Fibroblast of lung (primary cell): ENCODE results near the gene TMEM119. TPM values are rescaled to one million over a fixed set of nuclear protein-coding genes. Genes with fewer than 3 reads are reported as not detected.

Experiments
- DNase-seq, 2 donors: peaks; one replicate each; pipeline versions ENCODE4 v3.0.0 to v3.0.0-alpha.2; 2010; ENCODE audit warnings: low read depth in 2 of 2
- H2AFZ ChIP-seq: 2 replicates; pipeline ENCODE4 v1.5.1; 2012; ENCODE audit warnings: low read length, control low read depth, inconsistent platforms
- H3K27ac ChIP-seq: 2 replicates; pipeline ENCODE4 v1.5.1; 2011; ENCODE audit warnings: low read length, control low read depth; ENCODE audit not compliant: insufficient read depth
- H3K27me3 ChIP-seq: 2 replicates; pipeline ENCODE4 v1.5.1; 2011; ENCODE audit warnings: mild to moderate bottlenecking, low read length; ENCODE audit not compliant: control insufficient read depth, insufficient read depth
- H3K36me3 ChIP-seq: 2 replicates; pipeline ENCODE4 v1.5.1; 2011; ENCODE audit warnings: low read length; ENCODE audit not compliant: control insufficient read depth, insufficient read depth
- H3K4me1 ChIP-seq: 2 replicates; pipeline ENCODE4 v1.5.1; 2011; ENCODE audit warnings: low read length; ENCODE audit not compliant: control insufficient read depth, insufficient read depth; ENCODE audit errors: extremely low read depth
- H3K4me2 ChIP-seq: 2 replicates; pipeline ENCODE4 v1.5.1; 2011; ENCODE audit warnings: low read length, control low read depth; ENCODE audit not compliant: insufficient read depth; ENCODE audit errors: extremely low read depth
- H3K4me3 ChIP-seq, 4 experiments: fragments of 200-600 bp in 1 of 4; sonication (generic) in 1 of 4; replicated peaks in 1 of 4; 2 replicates each; pipeline ENCODE4 v1.5.1; 2011 to 2016; ENCODE audit warnings: low read length in 4 of 4, low read depth in 3 of 4, mild to moderate bottlenecking in 3 of 4, control low read depth in 2 of 4, inconsistent platforms in 1 of 4, mixed read lengths in 1 of 4; ENCODE audit not compliant: insufficient read depth in 1 of 4; ENCODE audit errors: control extremely low read depth in 1 of 4
- H3K79me2 ChIP-seq: 2 replicates; pipeline ENCODE4 v1.5.1; 2012; ENCODE audit warnings: mild to moderate bottlenecking, low read length, inconsistent platforms; ENCODE audit not compliant: control insufficient read depth, insufficient read depth
- H3K9ac ChIP-seq: 2 replicates; pipeline ENCODE4 v1.5.1; 2011; ENCODE audit warnings: mild to moderate bottlenecking, low read length, control low read depth; ENCODE audit not compliant: insufficient read depth
- H3K9me3 ChIP-seq: 2 replicates; pipeline ENCODE4 v1.5.1; 2012; ENCODE audit warnings: low read depth, low read length; ENCODE audit not compliant: control insufficient read depth, insufficient read depth
- H4K20me1 ChIP-seq: 2 replicates; pipeline ENCODE4 v1.5.1; 2011; ENCODE audit warnings: low read length; ENCODE audit not compliant: control insufficient read depth, insufficient read depth; ENCODE audit errors: extremely low read depth
- EZH2 ChIP-seq: IDR thresholded peaks from 2 replicates; pipeline ENCODE4 v1.5.1; 2012; ENCODE audit warnings: low read length, control low read depth, mild to moderate bottlenecking; ENCODE audit errors: missing control alignments
- polyA plus RNA-seq, 2 donors: library from polyadenylated mRNA; depleted of rRNA in 1 of 2; stranded (reverse) in 1 of 2; unstranded in 1 of 2; fragments of >200 nt; gene quantifications; 2 replicates each; pipeline ENCODE4 v1.2.1, GENCODE V29; 2011 to 2012; ENCODE audit warnings: missing spikeins in 1 of 2
- total RNA-seq: library from RNA; depleted of rRNA; stranded (reverse); fragments of >200 nt; gene quantifications from 2 replicates; pipeline ENCODE4 v1.2.1, GENCODE V29; 2014
- TF ChIP-seq, protein P1 (sequence below), 2 donors: IDR thresholded peaks in 1 of 2; conservative IDR thresholded peaks in 1 of 2; 1 replicate in 1 of 2; 2 replicates in 1 of 2; pipeline ENCODE4 v1.5.1; 2011 to 2012; ENCODE audit warnings: low read length in 2 of 2, control low read depth in 1 of 2, inconsistent platforms in 1 of 2, low read depth in 1 of 2, mild to moderate bottlenecking in 1 of 2

TMEM119 gene
- total and polyA plus RNA-seq, 2 donors (not counting 1 experiment from before 2014, with no cell fraction given) = 154 to 358 TPM

DNA sequence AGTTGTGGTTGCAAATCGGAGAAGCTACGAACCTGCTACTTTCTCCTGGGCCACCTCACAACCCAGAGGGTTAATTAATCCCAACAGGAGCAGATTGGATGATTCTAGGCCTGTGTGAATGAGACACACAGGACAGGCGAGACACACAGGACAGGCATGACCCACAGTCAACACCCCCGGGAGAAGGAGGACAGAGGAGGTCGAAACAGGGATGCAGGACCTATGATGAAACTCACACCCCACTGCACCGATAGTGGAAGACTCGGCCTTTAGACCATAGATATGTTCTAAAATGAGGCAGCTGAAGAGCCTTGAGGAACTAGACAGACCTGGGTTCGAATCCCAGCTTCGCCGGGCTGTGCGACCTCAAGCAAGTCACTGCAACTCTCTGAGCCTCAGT lies 11.6 kb downstream of the TMEM119 start:
- Histone ChIP-seq H3K4me1 (peaks cover 10% of the 10 kb centered on the region), H3K27ac (no peak overlapping the region), H3K9me3 (no peaks in the 10 kb centered on the region), H3K36me3 (no peaks in the 10 kb centered on the region), H3K4me3 (no peak overlapping the region), H3K4me2 (no peak overlapping the region), H3K9ac (no peak overlapping the region), H2AFZ (no peak overlapping the region), H3K27me3 (no peaks in the 10 kb centered on the region), H3K79me2 (no peaks in the 10 kb centered on the region), H4K20me1 (no peaks in the 10 kb centered on the region)
- TF ChIP-seq EZH2 = no peak
- TF ChIP-seq, protein P1, sequence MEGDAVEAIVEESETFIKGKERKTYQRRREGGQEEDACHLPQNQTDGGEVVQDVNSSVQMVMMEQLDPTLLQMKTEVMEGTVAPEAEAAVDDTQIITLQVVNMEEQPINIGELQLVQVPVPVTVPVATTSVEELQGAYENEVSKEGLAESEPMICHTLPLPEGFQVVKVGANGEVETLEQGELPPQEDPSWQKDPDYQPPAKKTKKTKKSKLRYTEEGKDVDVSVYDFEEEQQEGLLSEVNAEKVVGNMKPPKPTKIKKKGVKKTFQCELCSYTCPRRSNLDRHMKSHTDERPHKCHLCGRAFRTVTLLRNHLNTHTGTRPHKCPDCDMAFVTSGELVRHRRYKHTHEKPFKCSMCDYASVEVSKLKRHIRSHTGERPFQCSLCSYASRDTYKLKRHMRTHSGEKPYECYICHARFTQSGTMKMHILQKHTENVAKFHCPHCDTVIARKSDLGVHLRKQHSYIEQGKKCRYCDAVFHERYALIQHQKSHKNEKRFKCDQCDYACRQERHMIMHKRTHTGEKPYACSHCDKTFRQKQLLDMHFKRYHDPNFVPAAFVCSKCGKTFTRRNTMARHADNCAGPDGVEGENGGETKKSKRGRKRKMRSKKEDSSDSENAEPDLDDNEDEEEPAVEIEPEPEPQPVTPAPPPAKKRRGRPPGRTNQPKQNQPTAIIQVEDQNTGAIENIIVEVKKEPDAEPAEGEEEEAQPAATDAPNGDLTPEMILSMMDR (conservative IDR thresholded peaks at IDR 0.05 in 1 of 2, IDR thresholded peaks at IDR 0.05 in 1 of 2; ENCODE audit: low read depth in 1 of 2, low read length in 2 of 2) = no peak
- no peak for DNase-seq

DNA sequence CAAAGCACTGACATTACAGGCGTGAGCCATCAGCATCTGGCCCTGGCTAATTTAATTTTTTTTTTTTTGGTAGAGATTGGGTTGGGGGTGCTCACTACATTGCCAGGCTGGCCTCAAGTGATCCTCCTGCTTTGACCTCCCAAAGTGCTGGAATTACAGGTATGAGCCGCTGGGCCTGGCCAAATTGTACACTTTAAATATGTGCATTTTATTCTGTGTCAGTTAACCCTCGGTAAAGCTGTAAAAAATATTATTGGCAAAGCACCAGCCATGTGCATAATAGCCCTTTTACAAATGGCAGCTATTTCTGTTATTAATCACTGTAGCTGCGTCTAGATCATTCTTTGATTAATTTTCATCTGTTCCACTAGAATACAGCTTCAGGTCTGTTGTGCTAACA lies 12.0 kb downstream of the TMEM119 start:
- H3K36me3 ChIP-seq = no peaks in the 10 kb centered on the region
- no peak overlapping the region for H3K4me3 ChIP-seq
- H3K27me3 ChIP-seq = no peaks in the 10 kb centered on the region
- no peaks in the 10 kb centered on the region for H4K20me1 ChIP-seq
- no peak overlapping the region for H3K9ac ChIP-seq
- H3K9me3 ChIP-seq = no peaks in the 10 kb centered on the region
- TF ChIP-seq, protein P1 (conservative IDR thresholded peaks at IDR 0.05 in 1 of 2, IDR thresholded peaks at IDR 0.05 in 1 of 2; ENCODE audit: low read depth in 1 of 2, low read length in 2 of 2) = no peak
- no peak for TF ChIP-seq EZH2
- H3K4me1 ChIP-seq = peaks cover 10% of the 10 kb centered on the region
- H3K79me2 ChIP-seq = no peaks in the 10 kb centered on the region
- H3K27ac ChIP-seq = no peak overlapping the region
- H3K4me2 ChIP-seq = no peak overlapping the region
- no peak overlapping the region for H2AFZ ChIP-seq
- no peak for DNase-seq

DNA sequence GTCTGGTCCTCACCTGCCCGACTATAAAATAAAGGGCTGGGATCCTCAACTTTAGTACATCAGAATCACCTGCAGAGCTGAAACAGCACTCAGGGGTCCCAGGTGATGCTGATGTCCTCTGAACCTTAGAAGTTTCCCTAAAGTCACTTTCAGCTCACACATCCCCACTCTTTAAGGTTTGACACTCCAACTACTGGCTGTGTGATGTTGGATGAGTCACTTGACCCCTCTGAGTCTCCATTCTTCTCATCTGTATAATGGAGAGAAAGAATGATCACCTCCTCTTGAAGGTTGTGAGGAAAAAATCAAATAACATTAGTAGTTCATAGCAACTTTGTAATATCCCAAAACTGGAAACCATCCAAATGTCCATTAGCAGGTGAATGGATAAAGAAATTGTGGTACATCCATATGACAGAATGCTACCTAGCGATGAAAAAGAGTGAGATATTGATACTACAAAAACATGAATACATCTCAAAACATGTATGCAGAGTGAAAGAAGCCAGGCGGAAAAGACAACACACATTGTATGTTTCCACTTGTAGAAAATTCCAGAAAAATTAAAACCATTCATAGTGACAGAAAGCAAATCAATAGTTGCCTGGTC lies 13.3 kb downstream of the TMEM119 start:
- no peaks in the 10 kb centered on the region for H3K79me2 ChIP-seq
- no peak overlapping the region for H3K27ac ChIP-seq
- TF ChIP-seq, protein P1 (conservative IDR thresholded peaks at IDR 0.05 in 1 of 2, IDR thresholded peaks at IDR 0.05 in 1 of 2; ENCODE audit: low read depth in 1 of 2, low read length in 2 of 2) = no peak
- no peak for TF ChIP-seq EZH2
- H3K4me1 ChIP-seq = peaks cover 17% of the 10 kb centered on the region
- H3K4me2 ChIP-seq = no peak overlapping the region
- DNase-seq = no peak
- no peak overlapping the region for H3K4me3 ChIP-seq
- H3K9ac ChIP-seq = no peak overlapping the region
- H4K20me1 ChIP-seq = no peaks in the 10 kb centered on the region
- no peaks in the 10 kb centered on the region for H3K36me3 ChIP-seq
- no peak overlapping the region for H2AFZ ChIP-seq
- no peaks in the 10 kb centered on the region for H3K9me3 ChIP-seq
- H3K27me3 ChIP-seq = no peaks in the 10 kb centered on the region
